GM12875 (cell line): ENCODE data around the gene CENPS.

Source experiments
- H3K4me3 ChIP-seq: one replicate; pipeline ENCODE4 v1.5.1; 2011; ENCODE audit warnings: low read depth, low read length, control low read depth
- TF ChIP-seq, protein P1 (sequence below): IDR thresholded peaks from 2 replicates; pipeline ENCODE4 v1.5.1; 2011; ENCODE audit warnings: low read depth, mild to moderate bottlenecking, control low read depth, inconsistent platforms, low read length, moderate library complexity, borderline replicate concordance; ENCODE audit not compliant: insufficient read depth

CENPS gene

GRCh38 chr1:10479296-10479695, 49.1 kb downstream of the CENPS start:
- TF ChIP-seq, protein P1, sequence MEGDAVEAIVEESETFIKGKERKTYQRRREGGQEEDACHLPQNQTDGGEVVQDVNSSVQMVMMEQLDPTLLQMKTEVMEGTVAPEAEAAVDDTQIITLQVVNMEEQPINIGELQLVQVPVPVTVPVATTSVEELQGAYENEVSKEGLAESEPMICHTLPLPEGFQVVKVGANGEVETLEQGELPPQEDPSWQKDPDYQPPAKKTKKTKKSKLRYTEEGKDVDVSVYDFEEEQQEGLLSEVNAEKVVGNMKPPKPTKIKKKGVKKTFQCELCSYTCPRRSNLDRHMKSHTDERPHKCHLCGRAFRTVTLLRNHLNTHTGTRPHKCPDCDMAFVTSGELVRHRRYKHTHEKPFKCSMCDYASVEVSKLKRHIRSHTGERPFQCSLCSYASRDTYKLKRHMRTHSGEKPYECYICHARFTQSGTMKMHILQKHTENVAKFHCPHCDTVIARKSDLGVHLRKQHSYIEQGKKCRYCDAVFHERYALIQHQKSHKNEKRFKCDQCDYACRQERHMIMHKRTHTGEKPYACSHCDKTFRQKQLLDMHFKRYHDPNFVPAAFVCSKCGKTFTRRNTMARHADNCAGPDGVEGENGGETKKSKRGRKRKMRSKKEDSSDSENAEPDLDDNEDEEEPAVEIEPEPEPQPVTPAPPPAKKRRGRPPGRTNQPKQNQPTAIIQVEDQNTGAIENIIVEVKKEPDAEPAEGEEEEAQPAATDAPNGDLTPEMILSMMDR: no peak
- H3K4me3 ChIP-seq: no peak overlapping the region

DNA sequence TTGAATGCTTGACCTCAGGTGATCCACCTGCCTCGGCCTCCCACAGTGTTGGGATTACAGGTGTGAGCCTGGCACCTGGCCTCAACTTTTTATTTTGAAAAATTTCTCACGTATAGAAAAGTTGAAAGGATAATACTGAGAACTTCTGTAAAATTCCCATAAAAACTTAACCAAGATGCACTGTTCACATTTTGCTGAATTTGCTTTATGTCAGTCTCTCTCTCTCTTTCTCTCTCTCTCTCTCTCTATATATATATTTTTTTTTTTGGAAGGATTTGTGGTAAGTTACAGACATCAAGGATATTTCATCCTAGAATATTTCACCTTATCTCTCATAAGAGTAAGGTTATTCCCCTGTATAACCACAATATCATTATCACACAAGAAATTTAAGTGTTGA, 50.4 kb downstream of the CENPS start:
- no peak overlapping the region for H3K4me3 ChIP-seq
- TF ChIP-seq, protein P1: no peak

DNA sequence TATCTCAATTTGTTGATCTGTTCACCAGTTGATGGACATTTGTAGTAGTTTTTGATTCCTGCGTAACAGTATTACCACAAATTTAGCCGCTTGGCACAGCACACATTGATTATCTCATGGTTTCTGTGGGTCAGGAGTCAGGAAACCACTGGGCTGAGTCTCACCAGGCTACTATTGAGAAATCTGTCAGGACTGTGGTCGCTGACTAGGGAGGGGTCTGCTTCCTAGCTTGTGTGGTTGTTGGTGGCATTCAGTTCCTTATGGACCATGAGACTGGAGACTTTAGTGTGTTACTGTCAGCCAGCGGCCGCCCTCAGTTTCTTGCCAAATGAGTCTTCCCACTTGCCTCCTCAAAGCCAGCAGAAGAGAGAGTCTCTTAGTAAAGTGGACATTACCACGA, 54.3 kb downstream of the CENPS start:
- H3K4me3 ChIP-seq: no peak overlapping the region
- TF ChIP-seq, protein P1: no peak

DNA sequence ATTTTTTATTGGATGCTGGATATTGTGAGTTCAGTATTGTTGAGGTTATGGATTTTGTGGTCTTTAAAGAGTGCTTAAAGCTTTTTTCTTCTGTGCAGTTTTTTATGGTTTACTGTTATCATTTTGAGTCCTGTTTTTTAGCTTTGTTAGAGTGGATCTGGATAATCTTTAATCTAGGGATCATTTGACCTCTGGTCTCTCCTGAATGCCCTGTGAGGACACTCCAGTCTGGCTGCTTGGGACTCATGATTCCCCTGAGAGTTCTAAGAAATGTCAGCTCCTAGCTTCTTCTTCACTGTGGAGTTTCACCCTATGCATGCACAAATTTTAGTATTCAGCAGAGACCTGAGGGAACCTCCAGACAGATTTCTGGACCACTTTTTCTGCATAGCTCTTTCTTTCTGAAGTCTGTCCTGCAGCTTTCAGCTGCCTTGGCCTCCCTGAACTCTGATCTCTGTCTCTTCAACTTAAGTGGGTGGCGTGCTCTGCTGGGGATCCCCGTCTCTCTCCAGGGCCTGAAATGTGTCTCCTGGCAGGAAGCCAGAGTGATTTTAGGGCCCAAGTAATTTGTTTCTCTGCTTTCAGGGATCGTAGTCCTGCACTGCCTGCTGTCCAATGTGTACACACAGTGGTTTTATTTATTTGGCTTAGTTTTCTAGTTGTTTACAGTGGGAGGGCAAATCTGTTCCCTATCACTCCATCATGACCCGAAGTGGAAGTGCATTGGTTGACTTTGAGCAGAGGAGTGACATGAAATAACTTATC, 59.2 kb downstream of the CENPS start:
- TF ChIP-seq, protein P1: no peak
- no peak overlapping the region for H3K4me3 ChIP-seq

DNA sequence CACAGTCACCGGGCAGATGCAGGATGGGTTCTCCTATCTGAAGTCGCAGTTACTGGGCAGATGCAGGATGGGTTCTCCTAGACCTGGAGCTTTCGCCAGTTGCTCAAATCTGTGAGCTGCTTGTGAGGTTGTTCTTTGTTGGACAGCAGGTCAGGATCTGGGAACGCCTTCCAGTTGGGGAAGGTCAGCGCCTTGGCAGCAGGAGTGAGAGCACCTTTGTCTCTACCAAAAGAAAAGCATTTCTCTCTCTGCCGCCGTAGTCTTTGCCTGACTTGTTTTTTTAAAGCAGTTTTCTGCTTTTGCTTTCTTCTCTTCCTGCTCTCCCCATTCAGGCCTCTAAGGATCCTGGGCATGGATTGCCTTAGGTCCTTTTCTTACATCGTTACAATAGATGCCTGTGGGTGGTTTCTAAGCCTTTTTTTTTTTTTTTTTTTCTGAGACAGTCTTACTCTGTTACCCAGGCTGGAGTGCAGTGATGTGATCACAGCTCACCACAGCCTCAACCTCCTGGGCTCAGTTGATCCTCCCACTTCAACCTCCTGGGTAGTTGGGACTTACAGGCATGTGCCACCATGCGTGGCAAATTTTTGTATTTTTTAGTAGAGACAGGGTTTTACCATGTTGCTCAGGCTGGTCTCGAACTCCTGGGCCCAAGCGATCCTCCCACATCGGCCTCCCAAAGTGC, 60.2 kb downstream of the CENPS start:
- TF ChIP-seq, protein P1: no peak
- no peak overlapping the region for H3K4me3 ChIP-seq
